CD8-positive, alpha-beta memory T cell (primary cell): ENCODE results near the gene TBC1D24. TPM values are rescaled to one million over a fixed set of nuclear protein-coding genes. Genes with fewer than 3 reads are reported as not detected.

Experiments
- CTCF ChIA-PET: fragments of 350-600 bp; sonication (Branson Sonifier 250); formaldehyde crosslinking; loops from one replicate; lab custom pipeline; 2021; ENCODE audit warnings: antibody characterized with exemption; lab: Charles Lee
- POLR2A ChIA-PET: fragments of 350-600 bp; sonication (Branson Sonifier 250); formaldehyde crosslinking; loops from one replicate; lab custom pipeline; 2021; ENCODE audit warnings: antibody characterized with exemption; lab: Charles Lee
- DNase-seq, 5 donors: peaks; one replicate each; pipeline versions ENCODE4 v3.0.0 to v3.0.0-alpha.2; 2020 to 2022; ENCODE audit warnings: mixed read lengths in 1 of 5
- H3K27ac ChIP-seq: one replicate; pipeline ENCODE4 v1.7.0; 2013; ENCODE audit warnings: low read depth, mild to moderate bottlenecking, low read length, moderate library complexity
- H3K27me3 ChIP-seq: 2 replicates; pipeline ENCODE4 v1.7.0; 2013; ENCODE audit warnings: low read length, mild to moderate bottlenecking; ENCODE audit not compliant: insufficient read depth, poor library complexity, severe bottlenecking
- H3K36me3 ChIP-seq: 2 replicates; pipeline ENCODE4 v1.7.0; 2013; ENCODE audit warnings: mild to moderate bottlenecking, low read length, moderate library complexity; ENCODE audit not compliant: insufficient read depth
- H3K4me1 ChIP-seq: 2 replicates; pipeline ENCODE4 v1.7.0; 2013; ENCODE audit warnings: mild to moderate bottlenecking, low read length, moderate library complexity; ENCODE audit not compliant: insufficient read depth
- H3K4me3 ChIP-seq: 2 replicates; pipeline ENCODE4 v1.7.0; 2013; ENCODE audit warnings: mild to moderate bottlenecking, low read length
- H3K9me3 ChIP-seq: 2 replicates; pipeline ENCODE4 v1.7.0; 2013; ENCODE audit warnings: mild to moderate bottlenecking, low read length
- H3K27ac Mint-ChIP-seq, 8 donors: one replicate each; pipeline ENCODE4 v1.8.0; 2020 to 2021; ENCODE audit warnings: mixed read lengths in 8 of 8, mild to moderate bottlenecking in 6 of 8, inconsistent platforms in 3 of 8, moderate library complexity in 3 of 8
- H3K27me3 Mint-ChIP-seq, 2 donors: one replicate each; pipeline ENCODE4 v1.8.0; 2020 to 2021; ENCODE audit warnings: mixed read lengths in 2 of 2, mild to moderate bottlenecking in 1 of 2, moderate library complexity in 1 of 2
- H3K36me3 Mint-ChIP-seq, 3 donors: one replicate each; pipeline ENCODE4 v1.8.0; 2020 to 2021; ENCODE audit warnings: mixed read lengths in 3 of 3, inconsistent platforms in 1 of 3, mild to moderate bottlenecking in 1 of 3
- H3K4me1 Mint-ChIP-seq, 3 donors: one replicate each; pipeline ENCODE4 v1.8.0; 2020 to 2021; ENCODE audit warnings: mixed read lengths in 3 of 3, inconsistent platforms in 1 of 3, mild to moderate bottlenecking in 1 of 3
- H3K4me3 Mint-ChIP-seq, 7 donors: one replicate each; pipeline ENCODE4 v1.8.0; 2020 to 2021; ENCODE audit warnings: mixed read lengths in 7 of 7, mild to moderate bottlenecking in 6 of 7, moderate library complexity in 4 of 7, inconsistent platforms in 2 of 7
- H3K9me3 Mint-ChIP-seq, 5 donors: one replicate each; pipeline ENCODE4 v1.8.0; 2020 to 2022; ENCODE audit warnings: mixed read lengths in 5 of 5, mild to moderate bottlenecking in 3 of 5, moderate library complexity in 2 of 5, inconsistent platforms in 1 of 5
- polyA plus RNA-seq: library from polyadenylated mRNA; unstranded; fragments of 300-500 nt; fragmentation: Illumina TruSeq; gene quantifications from one replicate; pipeline ENCODE4 v1.2.3, GENCODE V29; 2021
- total RNA-seq, 2 experiments: library from RNA; stranded (reverse); gene quantifications; one replicate each; pipeline ENCODE4 v1.2.3, GENCODE V29; 2021

TBC1D24 gene
- total and polyA plus RNA-seq, 3 experiments from 2014 or later: 3.5 to 32.7 (median 28.3) TPM

- Histone ChIP-seq H3K27ac (no peak overlapping the region), H3K36me3 (no peaks in the 10 kb centered on the region), H3K9me3 (no peaks in the 10 kb centered on the region), H3K4me3 (no peak overlapping the region), H3K27me3 (peaks cover 36% of the 10 kb centered on the region), H3K4me1 (peaks cover 19% of the 10 kb centered on the region)
- Mint-ChIP-seq H3K4me1 (peaks cover 15 to 34% (median 17%) of the 10 kb centered on the region in 3 donors), H3K36me3 (no peaks in the 10 kb centered on the region), H3K27me3 (peaks cover 21 to 31% of the 10 kb centered on the region in 2 donors), H3K27ac (no peak overlapping the region), H3K4me3 (peak overlapping the region in 1 of 7 donors; percentile 23), H3K9me3 (no peaks in the 10 kb centered on the region)
- ChIA-PET POLR2A (interaction anchor here (0.5 to 0.8 kb wide), 2 partner anchors 16 to 17 kb away, joined by 3 to 7 read pairs; no protein-coding TSS in a partner anchor), CTCF (no interaction called here)
- DNase-seq: no peak
Observed at GRCh38 chr16:2471653-2472487, 3.1 kb upstream of the TBC1D24 start.

DNA sequence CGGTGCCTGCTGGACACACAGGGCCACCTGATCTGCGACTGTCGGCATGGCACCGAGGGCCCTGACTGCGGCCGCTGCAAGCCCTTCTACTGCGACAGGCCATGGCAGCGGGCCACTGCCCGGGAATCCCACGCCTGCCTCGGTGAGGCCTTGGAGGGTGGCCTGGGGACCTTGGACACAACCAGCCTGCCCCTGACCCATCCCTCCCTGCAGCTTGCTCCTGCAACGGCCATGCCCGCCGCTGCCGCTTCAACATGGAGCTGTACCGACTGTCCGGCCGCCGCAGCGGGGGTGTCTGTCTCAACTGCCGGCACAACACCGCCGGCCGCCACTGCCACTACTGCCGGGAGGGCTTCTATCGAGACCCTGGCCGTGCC, 2.5 kb upstream of the TBC1D24 start:
- H3K27ac Mint-ChIP-seq: peak overlapping the region in 1 of 8 donors; percentile 62
- no peaks in the 10 kb centered on the region for H3K9me3 Mint-ChIP-seq
- ChIA-PET CTCF (no interaction called here), POLR2A (interaction anchor here (0.5 kb wide), 1 partner anchor 17 kb away, joined by 7 read pairs; no protein-coding TSS in a partner anchor)
- Histone ChIP-seq H3K36me3 (no peaks in the 10 kb centered on the region), H3K4me1 (peaks cover 19% of the 10 kb centered on the region), H3K27me3 (peaks cover 36% of the 10 kb centered on the region), H3K9me3 (no peaks in the 10 kb centered on the region), H3K27ac (no peak overlapping the region), H3K4me3 (no peak overlapping the region)
- H3K36me3 Mint-ChIP-seq: no peaks in the 10 kb centered on the region
- H3K27me3 Mint-ChIP-seq: peaks cover 20 to 25% of the 10 kb centered on the region in 2 donors
- peak overlapping the region in 3 of 7 donors; percentile 23 to 79 (median 67) for H3K4me3 Mint-ChIP-seq
- peaks cover 17 to 36% (median 18%) of the 10 kb centered on the region in 3 donors for H3K4me1 Mint-ChIP-seq
- no peak for DNase-seq

DNA sequence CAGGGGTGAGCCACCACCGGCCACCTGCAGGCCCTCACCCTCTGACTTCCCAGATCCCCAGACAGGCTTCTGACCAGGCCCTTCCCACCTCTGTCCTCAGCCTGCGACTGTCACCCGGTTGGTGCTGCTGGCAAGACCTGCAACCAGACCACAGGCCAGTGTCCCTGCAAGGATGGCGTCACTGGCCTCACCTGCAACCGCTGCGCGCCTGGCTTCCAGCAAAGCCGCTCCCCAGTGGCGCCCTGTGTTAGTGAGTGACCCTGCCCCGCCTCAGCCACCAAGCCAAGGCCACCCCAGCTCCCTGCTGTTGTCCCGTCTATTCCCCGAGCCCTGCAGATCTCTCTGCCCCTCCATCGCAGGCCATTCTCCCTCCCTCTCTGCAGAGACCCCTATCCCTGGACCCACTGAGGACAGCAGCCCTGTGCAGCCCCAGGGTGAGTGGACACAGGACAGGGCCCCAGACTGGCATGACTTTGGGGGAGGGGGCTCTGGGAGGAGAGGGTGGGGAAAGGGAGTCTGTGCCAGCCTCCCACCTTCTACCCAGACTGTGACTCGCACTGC, 2.0 kb upstream of the TBC1D24 start:
- Mint-ChIP-seq H3K27ac (peak overlapping the region in 1 of 8 donors; percentile 62), H3K4me3 (peak overlapping the region; percentile 60 to 91 (median 79)), H3K9me3 (no peaks in the 10 kb centered on the region), H3K27me3 (peaks cover 20 to 25% of the 10 kb centered on the region in 2 donors), H3K36me3 (no peaks in the 10 kb centered on the region), H3K4me1 (peaks cover 21 to 36% (median 22%) of the 10 kb centered on the region in 3 donors)
- Histone ChIP-seq H3K36me3 (no peaks in the 10 kb centered on the region), H3K4me3 (no peak overlapping the region), H3K4me1 (peaks cover 19% of the 10 kb centered on the region), H3K9me3 (no peaks in the 10 kb centered on the region), H3K27ac (no peak overlapping the region), H3K27me3 (peaks cover 36% of the 10 kb centered on the region)
- DNase-seq: no peak
- ChIA-PET POLR2A (no interaction called here), CTCF (no interaction called here)

DNA sequence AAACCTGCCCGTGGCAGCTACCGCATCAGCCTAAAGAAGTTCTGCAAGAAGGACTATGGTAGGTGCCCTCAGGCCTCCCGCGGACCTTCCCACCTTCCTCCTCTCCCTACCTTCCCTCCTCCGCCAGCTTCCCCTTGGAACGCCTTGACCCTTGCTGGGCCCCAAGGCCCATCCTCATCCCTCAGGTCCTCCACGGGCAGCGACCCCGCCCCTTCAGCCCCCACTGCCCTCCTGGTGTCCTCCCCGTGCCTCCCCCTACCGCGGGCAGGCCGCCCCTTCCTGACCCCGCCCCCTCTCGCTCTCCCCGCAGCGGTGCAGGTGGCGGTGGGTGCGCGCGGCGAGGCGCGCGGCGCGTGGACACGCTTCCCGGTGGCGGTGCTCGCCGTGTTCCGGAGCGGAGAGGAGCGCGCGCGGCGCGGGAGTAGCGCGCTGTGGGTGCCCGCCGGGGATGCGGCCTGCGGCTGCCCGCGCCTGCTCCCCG, 1.4 kb upstream of the TBC1D24 start:
- peaks cover 20 to 32% (median 22%) of the 10 kb centered on the region in 3 donors for H3K4me1 Mint-ChIP-seq
- H3K36me3 Mint-ChIP-seq: no peaks in the 10 kb centered on the region
- peak overlapping the region in 1 of 8 donors; percentile 62 for H3K27ac Mint-ChIP-seq
- H3K4me1 ChIP-seq: peaks cover 15% of the 10 kb centered on the region
- H3K36me3 ChIP-seq: no peaks in the 10 kb centered on the region
- ChIA-PET CTCF (interaction anchor here (1.0 kb wide), 1 partner anchor 27 kb away, joined by 3 read pairs; no protein-coding TSS in a partner anchor), POLR2A (no interaction called here)
- no peak overlapping the region for H3K4me3 ChIP-seq
- H3K27ac ChIP-seq: no peak overlapping the region
- peaks cover 19 to 22% of the 10 kb centered on the region in 2 donors for H3K27me3 Mint-ChIP-seq
- peak overlapping the region; percentile 77 to 91 (median 79) for H3K4me3 Mint-ChIP-seq
- H3K27me3 ChIP-seq: peaks cover 36% of the 10 kb centered on the region
- H3K9me3 Mint-ChIP-seq: no peaks in the 10 kb centered on the region
- DNase-seq: peak in 2 of 5 donors; percentile 14 to 43
- no peaks in the 10 kb centered on the region for H3K9me3 ChIP-seq

DNA sequence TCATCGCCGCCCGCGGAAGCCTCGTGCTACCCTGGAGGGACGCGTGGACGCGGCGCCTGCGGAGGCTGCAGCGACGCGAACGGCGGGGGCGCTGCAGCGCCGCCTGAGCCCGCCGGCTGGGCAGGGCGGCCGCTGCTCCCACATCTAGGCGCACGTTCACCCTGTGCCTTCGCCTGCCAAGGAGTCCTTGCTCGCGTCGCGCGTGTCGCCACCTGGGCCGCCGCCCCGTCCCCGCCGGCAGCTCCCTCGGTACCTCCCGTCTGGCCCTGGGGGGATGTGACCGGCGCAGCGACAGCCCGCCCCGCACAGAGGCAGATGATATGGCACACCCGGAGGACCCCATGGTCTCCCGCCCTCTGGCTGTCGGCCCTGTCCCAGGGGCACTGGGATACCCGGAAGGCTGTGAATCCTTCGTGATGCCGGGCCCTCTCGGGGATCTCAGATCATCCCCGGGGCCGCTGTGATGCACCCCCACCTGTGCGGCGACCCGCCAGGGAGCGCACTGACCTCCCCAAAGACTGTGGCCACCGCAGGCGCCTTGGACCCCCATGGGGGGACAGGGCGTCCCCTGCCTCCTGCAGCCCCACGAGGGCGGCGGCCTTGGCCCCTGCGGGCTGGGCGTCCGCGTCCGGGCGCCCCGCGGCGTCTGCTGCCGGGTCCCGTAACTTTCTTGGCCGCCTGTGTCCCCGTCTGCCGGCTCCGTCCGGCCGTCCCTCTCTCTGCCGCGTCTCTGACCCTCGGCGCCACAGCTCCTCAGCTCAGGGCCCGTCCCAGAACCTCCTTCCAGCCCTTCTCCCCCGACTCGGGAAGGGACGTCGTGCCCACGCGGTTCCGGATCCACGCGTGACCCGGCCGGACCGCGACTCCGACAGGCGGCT, 689 bp upstream of the TBC1D24 start:
- Histone ChIP-seq H3K36me3 (no peaks in the 10 kb centered on the region), H3K27ac (peak overlapping the region; percentile 61), H3K27me3 (peaks cover 33% of the 10 kb centered on the region), H3K4me3 (peak overlapping the region; percentile 58), H3K4me1 (peaks cover 14% of the 10 kb centered on the region), H3K9me3 (no peaks in the 10 kb centered on the region)
- DNase-seq: peak; percentile 44 to 74 (median 63)
- no peaks in the 10 kb centered on the region for H3K36me3 Mint-ChIP-seq
- H3K9me3 Mint-ChIP-seq: no peaks in the 10 kb centered on the region
- peaks cover 18 to 21% of the 10 kb centered on the region in 2 donors for H3K27me3 Mint-ChIP-seq
- POLR2A ChIA-PET: interaction anchor here (0.6 to 0.7 kb wide), 2 partner anchors 13 to 47 kb away, joined by 3 read pairs; no protein-coding TSS in a partner anchor
- H3K4me1 Mint-ChIP-seq: peaks cover 20 to 30% (median 22%) of the 10 kb centered on the region in 3 donors
- H3K4me3 Mint-ChIP-seq: peak overlapping the region; percentile 65 to 88 (median 74)
- H3K27ac Mint-ChIP-seq: peak overlapping the region in 1 of 8 donors; percentile 43
- CTCF ChIA-PET: interaction anchor here (0.6 to 1.5 kb wide), 7 partner anchors 13 to 222 kb away, joined by 3 to 7 read pairs (median 3); partner anchors contain the start of gene TEDC2

GRCh38 chr16:2475413-2476344, 752 bp downstream of the TBC1D24 start:
- no peaks in the 10 kb centered on the region for H3K9me3 ChIP-seq
- H3K4me1 ChIP-seq: peaks cover 14% of the 10 kb centered on the region
- H3K9me3 Mint-ChIP-seq: no peaks in the 10 kb centered on the region
- H3K36me3 Mint-ChIP-seq: peaks cover 0 to 2% (median 0%) of the 10 kb centered on the region in 3 donors
- H3K27ac ChIP-seq: no peak overlapping the region
- CTCF ChIA-PET: interaction anchor here (1.0 to 1.5 kb wide), 4 partner anchors 11 to 223 kb away, joined by 3 to 6 read pairs (median 4); no protein-coding TSS in a partner anchor
- POLR2A ChIA-PET: no interaction called here
- H3K36me3 ChIP-seq: no peaks in the 10 kb centered on the region
- H3K4me3 ChIP-seq: peak overlapping the region; percentile 41
- H3K4me3 Mint-ChIP-seq: peak overlapping the region; percentile 66 to 86 (median 79)
- peak; percentile 20 to 61 (median 36) for DNase-seq
- peaks cover 19% of the 10 kb centered on the region for H3K27me3 ChIP-seq
- H3K4me1 Mint-ChIP-seq: peaks cover 20 to 22% (median 22%) of the 10 kb centered on the region in 3 donors
- H3K27me3 Mint-ChIP-seq: peaks cover 6 to 7% of the 10 kb centered on the region in 2 donors
- peak overlapping the region in 4 of 8 donors; percentile 4 to 81 (median 30) for H3K27ac Mint-ChIP-seq
